Esophagus squamous epithelium (tissue), 4 donors: ENCODE results near the gene RAVER2.

ENCODE experiments used
- POLR2A ChIP-seq, 4 donors: fragments of 450-650 bp; IDR thresholded peaks; one replicate each; pipeline ENCODE4 v1.6.1; 2017; ENCODE audit warnings: antibody characterized with exemption in 4 of 4, mild to moderate bottlenecking in 4 of 4, moderate library complexity in 3 of 4
- TF ChIP-seq, protein P1 (sequence below), 6 experiments: fragments of 450-650 bp in 4 of 6; fragments of 200-600 bp in 2 of 6; sonication (generic) in 2 of 6; IDR thresholded peaks; one replicate each; pipeline ENCODE4 v1.5.1; 2016 to 2019; ENCODE audit warnings: antibody characterized with exemption in 6 of 6, mild to moderate bottlenecking in 4 of 6, moderate library complexity in 4 of 6

DNA sequence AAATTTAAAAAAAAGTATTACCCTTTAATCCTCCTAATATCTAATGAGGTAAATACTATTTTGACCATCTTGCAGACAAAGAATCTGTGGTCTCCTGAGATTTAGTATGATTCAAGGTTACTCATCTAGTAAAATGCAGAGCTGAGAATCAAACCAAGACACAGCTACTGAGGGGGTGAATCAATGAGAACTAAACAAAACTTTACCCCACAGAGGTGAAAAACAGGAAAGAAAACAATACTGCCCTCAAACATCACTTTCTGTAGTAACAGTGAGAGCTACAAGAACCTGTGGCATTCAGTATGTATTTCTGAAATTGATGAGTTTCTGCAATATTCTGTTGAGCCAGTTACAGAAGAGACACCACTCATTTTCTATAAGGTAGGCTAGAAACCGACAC lies 136.4 kb downstream of the RAVER2 start:
- TF ChIP-seq, protein P1, sequence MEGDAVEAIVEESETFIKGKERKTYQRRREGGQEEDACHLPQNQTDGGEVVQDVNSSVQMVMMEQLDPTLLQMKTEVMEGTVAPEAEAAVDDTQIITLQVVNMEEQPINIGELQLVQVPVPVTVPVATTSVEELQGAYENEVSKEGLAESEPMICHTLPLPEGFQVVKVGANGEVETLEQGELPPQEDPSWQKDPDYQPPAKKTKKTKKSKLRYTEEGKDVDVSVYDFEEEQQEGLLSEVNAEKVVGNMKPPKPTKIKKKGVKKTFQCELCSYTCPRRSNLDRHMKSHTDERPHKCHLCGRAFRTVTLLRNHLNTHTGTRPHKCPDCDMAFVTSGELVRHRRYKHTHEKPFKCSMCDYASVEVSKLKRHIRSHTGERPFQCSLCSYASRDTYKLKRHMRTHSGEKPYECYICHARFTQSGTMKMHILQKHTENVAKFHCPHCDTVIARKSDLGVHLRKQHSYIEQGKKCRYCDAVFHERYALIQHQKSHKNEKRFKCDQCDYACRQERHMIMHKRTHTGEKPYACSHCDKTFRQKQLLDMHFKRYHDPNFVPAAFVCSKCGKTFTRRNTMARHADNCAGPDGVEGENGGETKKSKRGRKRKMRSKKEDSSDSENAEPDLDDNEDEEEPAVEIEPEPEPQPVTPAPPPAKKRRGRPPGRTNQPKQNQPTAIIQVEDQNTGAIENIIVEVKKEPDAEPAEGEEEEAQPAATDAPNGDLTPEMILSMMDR (IDR thresholded peaks at IDR 0.05): no peak
- no peak for TF ChIP-seq POLR2A (IDR thresholded peaks at IDR 0.05)
